H9 (cell line): ENCODE measurements around the gene MOXD1. TPM values are rescaled to one million over a fixed set of nuclear protein-coding genes. Genes with fewer than 3 reads are reported as not detected.

Experiments
- DNase-seq: peaks from one replicate; pipeline ENCODE4 v3.0.0-alpha.2; 2017
- H2AFZ ChIP-seq: one replicate; pipeline ENCODE4 v1.6.1; 2013; ENCODE audit warnings: mild to moderate bottlenecking, low read length, control low read depth, moderate library complexity
- H2AK5ac ChIP-seq: 2 replicates; pipeline ENCODE4 v1.6.1; 2013; ENCODE audit warnings: low read length, control low read depth, mixed read lengths; ENCODE audit not compliant: insufficient read length
- H2BK120ac ChIP-seq: one replicate; pipeline ENCODE4 v1.6.1; 2013; ENCODE audit warnings: low read depth, mild to moderate bottlenecking, low read length, control low read depth, inconsistent platforms; ENCODE audit not compliant: poor library complexity, severe bottlenecking
- H2BK12ac ChIP-seq: 2 replicates; pipeline ENCODE4 v1.6.1; 2013; ENCODE audit warnings: low read length, control low read depth, mixed read lengths, low read depth; ENCODE audit not compliant: insufficient read length
- H2BK15ac ChIP-seq: 2 replicates; pipeline ENCODE4 v1.6.1; 2013; ENCODE audit warnings: low read depth, low read length, control low read depth
- H2BK20ac ChIP-seq: one replicate; pipeline ENCODE4 v1.6.1; 2013; ENCODE audit warnings: low read depth, mild to moderate bottlenecking, low read length, control low read depth, inconsistent platforms; ENCODE audit not compliant: poor library complexity, severe bottlenecking
- H2BK5ac ChIP-seq: 2 replicates; pipeline ENCODE4 v1.6.1; 2013; ENCODE audit warnings: low read length, control low read depth, mixed read lengths; ENCODE audit not compliant: insufficient read length
- H3K14ac ChIP-seq: 2 replicates; pipeline ENCODE4 v1.6.1; 2013; ENCODE audit warnings: low read length, control low read depth; ENCODE audit not compliant: insufficient read depth
- H3K18ac ChIP-seq: 2 replicates; pipeline ENCODE4 v1.6.1; 2013; ENCODE audit warnings: low read depth, mild to moderate bottlenecking, mixed read lengths, low read length, control low read depth; ENCODE audit not compliant: insufficient read length
- H3K23ac ChIP-seq: 2 replicates; pipeline ENCODE4 v1.6.1; 2013; ENCODE audit warnings: low read length, control low read depth, mixed read lengths, low read depth; ENCODE audit not compliant: insufficient read length
- H3K23me2 ChIP-seq: 2 replicates; pipeline ENCODE4 v1.6.1; 2013; ENCODE audit warnings: low read depth, mild to moderate bottlenecking, mixed read lengths, low read length, control low read depth; ENCODE audit not compliant: insufficient read length, poor library complexity, severe bottlenecking
- H3K27ac ChIP-seq: 2 replicates; pipeline ENCODE4 v1.5.1; 2013; ENCODE audit warnings: low read length, control low read depth, mixed read lengths, low read depth; ENCODE audit not compliant: insufficient read length
- H3K27me3 ChIP-seq: 2 replicates; pipeline ENCODE4 v1.6.1; 2013; ENCODE audit warnings: low read length, control low read depth, inconsistent platforms; ENCODE audit not compliant: insufficient read depth
- H3K4ac ChIP-seq: 2 replicates; pipeline ENCODE4 v1.6.1; 2013; ENCODE audit warnings: low read depth, mild to moderate bottlenecking, control low read depth, inconsistent platforms, low read length, moderate library complexity
- H3K4me1 ChIP-seq: 2 replicates; pipeline ENCODE4 v1.6.1; 2013; ENCODE audit warnings: low read length, control low read depth, inconsistent platforms; ENCODE audit not compliant: insufficient read depth
- H3K4me2 ChIP-seq: 2 replicates; pipeline ENCODE4 v1.6.1; 2013; ENCODE audit warnings: low read length, control low read depth, mixed read lengths; ENCODE audit not compliant: insufficient read length, insufficient read depth
- H3K56ac ChIP-seq: 2 replicates; pipeline ENCODE4 v1.6.1; 2013; ENCODE audit warnings: low read depth, mild to moderate bottlenecking, mixed read lengths, low read length, control low read depth; ENCODE audit not compliant: insufficient read length
- H3K79me1 ChIP-seq: 2 replicates; pipeline ENCODE4 v1.6.1; 2013; ENCODE audit warnings: low read depth, mild to moderate bottlenecking, moderate library complexity, low read length, control low read depth, inconsistent platforms; ENCODE audit not compliant: insufficient read depth, poor library complexity, severe bottlenecking
- H3K79me2 ChIP-seq: 2 replicates; pipeline ENCODE4 v1.6.1; 2013; ENCODE audit warnings: low read length, control low read depth, inconsistent platforms; ENCODE audit not compliant: insufficient read depth
- H3K9ac ChIP-seq: 2 replicates; pipeline ENCODE4 v1.6.1; 2013; ENCODE audit warnings: low read length, control low read depth, mixed read lengths; ENCODE audit not compliant: insufficient read length; ENCODE audit errors: extremely low read depth
- H3K9me3 ChIP-seq: one replicate; pipeline ENCODE4 v1.6.1; 2013; ENCODE audit warnings: low read depth, low read length, inconsistent platforms; ENCODE audit not compliant: control insufficient read depth
- H3T11ph ChIP-seq: one replicate; pipeline ENCODE4 v1.6.1; 2013; ENCODE audit warnings: mild to moderate bottlenecking, low read length, control low read depth, inconsistent platforms
- H4K20me1 ChIP-seq: one replicate; pipeline ENCODE4 v1.6.1; 2013; ENCODE audit not compliant: control insufficient read depth, insufficient read length, insufficient read depth
- H4K5ac ChIP-seq: 2 replicates; pipeline ENCODE4 v1.6.1; 2013; ENCODE audit warnings: low read depth, mild to moderate bottlenecking, mixed read lengths, low read length, control low read depth; ENCODE audit not compliant: insufficient read length
- H4K8ac ChIP-seq: replicated peaks from 2 replicates; pipeline ENCODE4 v1.6.1; 2013; ENCODE audit warnings: low read length, control low read depth, mixed read lengths, low read depth; ENCODE audit not compliant: insufficient read length
- H4K91ac ChIP-seq: 2 replicates; pipeline ENCODE4 v1.6.1; 2013; ENCODE audit warnings: low read depth, mild to moderate bottlenecking, moderate library complexity, mixed read lengths, low read length, control low read depth; ENCODE audit not compliant: insufficient read length
- H3K27ac Mint-ChIP-seq, 3 experiments: 2 replicates in 2 of 3; 3 replicates in 1 of 3; pipeline ENCODE4 v1.8.0; 2020 to 2021; ENCODE audit warnings: mixed read lengths in 3 of 3, mild to moderate bottlenecking in 1 of 3, moderate library complexity in 1 of 3
- H3K27me3 Mint-ChIP-seq: 2 replicates; pipeline ENCODE4 v1.8.0; 2021; ENCODE audit warnings: low read depth, mild to moderate bottlenecking, moderate library complexity, mixed read lengths
- H3K36me3 Mint-ChIP-seq, 3 experiments: 2 replicates in 2 of 3; 3 replicates in 1 of 3; pipeline ENCODE4 v1.8.0; 2020 to 2021; ENCODE audit warnings: low read depth in 3 of 3, mixed read lengths in 3 of 3; ENCODE audit not compliant: insufficient read depth in 1 of 3
- H3K4me1 Mint-ChIP-seq, 2 experiments: 2 replicates each; pipeline ENCODE4 v1.8.0; 2020; ENCODE audit warnings: mixed read lengths in 2 of 2
- H3K4me3 Mint-ChIP-seq, 2 experiments: 2 replicates in 1 of 2; 3 replicates in 1 of 2; pipeline ENCODE4 v1.8.0; 2020 to 2021; ENCODE audit warnings: mild to moderate bottlenecking in 2 of 2, mixed read lengths in 2 of 2, moderate library complexity in 1 of 2
- H3K9me3 Mint-ChIP-seq, 2 experiments: 2 replicates in 1 of 2; 3 replicates in 1 of 2; pipeline ENCODE4 v1.8.0; 2020; ENCODE audit warnings: mild to moderate bottlenecking in 2 of 2, mixed read lengths in 2 of 2, moderate library complexity in 1 of 2
- WGBS: extraction: QIAGEN DNeasy Blood & Tissue Kit; methylation state at CpG from one replicate; pipeline ENCODE4 v1.1.7; 2013; ENCODE audit warnings: missing lambda C conversion rate, low lambda C conversion rate, mixed read lengths; ENCODE audit not compliant: insufficient read length; ENCODE audit errors: extremely low coverage; 5-methylcytosine and 5-hydroxymethylcytosine counted together
- total RNA-seq: library from RNA; stranded (reverse); gene quantifications from 2 replicates; pipeline ENCODE4 v1.2.1, GENCODE V29; 2021
- TF ChIP-seq, protein P1 (sequence below): fragments of 200-600 bp; sonication (generic); conservative IDR thresholded peaks from 3 replicates; pipeline ENCODE4 v1.8.0; 2021; ENCODE audit warnings: antibody characterized with exemption, mild to moderate bottlenecking

MOXD1 gene
- total RNA-seq, 1 experiment from 2014 or later: 2.3 TPM

DNA sequence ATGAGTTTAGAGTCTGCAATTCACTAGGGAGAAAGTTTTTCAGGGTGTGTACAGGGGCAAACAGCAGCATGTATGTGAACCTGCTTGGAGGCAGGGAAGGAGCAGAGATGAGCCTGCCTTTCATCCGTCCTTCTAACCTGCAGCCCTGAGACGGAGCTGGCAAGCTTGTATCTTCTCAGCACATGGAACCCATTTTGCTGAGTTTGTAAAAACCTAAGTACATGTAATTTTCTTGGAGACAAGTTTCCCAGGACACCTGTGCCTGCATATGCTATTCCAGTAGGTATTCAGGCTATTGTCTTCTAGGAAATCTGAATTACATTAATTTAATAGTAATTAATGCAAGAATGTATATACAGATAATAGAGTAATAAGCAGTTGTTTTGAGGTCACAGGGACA, 28.8 kb upstream of the MOXD1 start:
- Histone ChIP-seq H3K14ac (no peak overlapping the region), H3K79me2 (no peaks in the 10 kb centered on the region), H2AK5ac (no peak overlapping the region), H2BK15ac (no peak overlapping the region), H3K4ac (no peak overlapping the region), H4K20me1 (no peaks in the 10 kb centered on the region), H2BK5ac (no peak overlapping the region), H2AFZ (no peak overlapping the region), H3K9ac (no peak overlapping the region), H3K9me3 (no peaks in the 10 kb centered on the region), H3K56ac (no peak overlapping the region), H2BK20ac (no peak overlapping the region), H2BK120ac (no peak overlapping the region), H3K23ac (no peak overlapping the region), H3K18ac (no peak overlapping the region), H3K27ac (no peak overlapping the region), H3K27me3 (no peaks in the 10 kb centered on the region), H4K91ac (no peak overlapping the region), H4K8ac (no peak overlapping the region), H3K4me1 (no peaks in the 10 kb centered on the region), H4K5ac (no peak overlapping the region), H3K4me2 (no peak overlapping the region), H3K79me1 (no peaks in the 10 kb centered on the region), H3K23me2 (no peaks in the 10 kb centered on the region), H2BK12ac (no peak overlapping the region), H3T11ph (no peak overlapping the region)
- no peak overlapping the region for H3K4me3 Mint-ChIP-seq
- DNase-seq: no peak
- no peak overlapping the region for H3K27ac Mint-ChIP-seq
- no peaks in the 10 kb centered on the region for H3K4me1 Mint-ChIP-seq
- TF ChIP-seq, protein P1, sequence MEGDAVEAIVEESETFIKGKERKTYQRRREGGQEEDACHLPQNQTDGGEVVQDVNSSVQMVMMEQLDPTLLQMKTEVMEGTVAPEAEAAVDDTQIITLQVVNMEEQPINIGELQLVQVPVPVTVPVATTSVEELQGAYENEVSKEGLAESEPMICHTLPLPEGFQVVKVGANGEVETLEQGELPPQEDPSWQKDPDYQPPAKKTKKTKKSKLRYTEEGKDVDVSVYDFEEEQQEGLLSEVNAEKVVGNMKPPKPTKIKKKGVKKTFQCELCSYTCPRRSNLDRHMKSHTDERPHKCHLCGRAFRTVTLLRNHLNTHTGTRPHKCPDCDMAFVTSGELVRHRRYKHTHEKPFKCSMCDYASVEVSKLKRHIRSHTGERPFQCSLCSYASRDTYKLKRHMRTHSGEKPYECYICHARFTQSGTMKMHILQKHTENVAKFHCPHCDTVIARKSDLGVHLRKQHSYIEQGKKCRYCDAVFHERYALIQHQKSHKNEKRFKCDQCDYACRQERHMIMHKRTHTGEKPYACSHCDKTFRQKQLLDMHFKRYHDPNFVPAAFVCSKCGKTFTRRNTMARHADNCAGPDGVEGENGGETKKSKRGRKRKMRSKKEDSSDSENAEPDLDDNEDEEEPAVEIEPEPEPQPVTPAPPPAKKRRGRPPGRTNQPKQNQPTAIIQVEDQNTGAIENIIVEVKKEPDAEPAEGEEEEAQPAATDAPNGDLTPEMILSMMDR: no peak
- no peaks in the 10 kb centered on the region for H3K27me3 Mint-ChIP-seq
- H3K9me3 Mint-ChIP-seq: no peaks in the 10 kb centered on the region
- no peaks in the 10 kb centered on the region for H3K36me3 Mint-ChIP-seq
- WGBS: no CpG with 5 or more reads among the region's 2 CpGs
